Measurements from ENCODE around the gene HDAC4. TPM values are rescaled to one million over a fixed set of nuclear protein-coding genes. Genes with fewer than 3 reads are reported as not detected.

Gene HDAC4
- total and polyA plus RNA-seq, 2 of the 8 experiments (the other 6 are each of a cell fraction or from before 2014, with no cell fraction given): 15.4 to 31.5 TPM

DNA sequence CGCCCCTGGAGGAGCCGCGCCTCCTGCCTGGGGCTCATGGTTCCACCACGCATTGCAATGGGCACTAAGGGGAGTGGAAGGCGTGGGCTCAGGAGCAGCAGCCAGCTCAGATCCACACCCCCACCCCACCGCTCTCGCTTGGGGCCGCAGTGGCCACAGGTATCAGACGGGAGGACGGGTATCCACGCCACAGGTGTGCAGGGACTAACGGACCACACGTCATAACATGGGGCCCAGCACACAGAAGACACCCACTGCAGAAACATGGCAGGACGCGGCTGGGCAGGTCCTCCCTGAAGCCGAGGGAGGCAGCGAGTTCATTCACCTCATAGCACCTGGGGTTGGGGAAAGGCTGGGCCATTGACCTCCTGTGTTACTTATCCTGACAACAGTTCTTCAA is 13.0 kb downstream of the HDAC4 start (continued):
- no peak for TF ChIP-seq HDAC6 (IDR thresholded peaks at IDR 0.05; ENCODE audit: low read depth, low read length)
- TF ChIP-seq SP2 (IDR thresholded peaks at IDR 0.05; ENCODE audit: low read length): no peak
- no peak for TF ChIP-seq PHF8 (conservative IDR thresholded peaks at IDR 0.05; ENCODE audit: low read depth, low read length)
- no peak for TF ChIP-seq GABPA (IDR thresholded peaks at IDR 0.05; ENCODE audit: borderline replicate concordance, insufficient read depth, low read length)
- TF ChIP-seq TAF7 (optimal IDR thresholded peaks at IDR 0.05; ENCODE audit: borderline replicate concordance, low read depth, low read length): no peak
- TF ChIP-seq NRF1 (IDR thresholded peaks at IDR 0.05; ENCODE audit: low read depth, low read length): no peak
- TF ChIP-seq CHD1 (IDR thresholded peaks at IDR 0.05; ENCODE audit: low read depth, low read length): no peak

Measured in H1 (cell line).